GM19372 (cell line): ENCODE data around the gene SUPT20HL2.
"Not testable (repeated sequence)": the region's sequence is repeated elsewhere in the genome, so short reads cannot be mapped to it uniquely, and the experiment has no call there.

Experiments used
- ATAC-seq: cut with Tn5 transposase; IDR thresholded peaks from one replicate; pipeline ENCODE4 v1.9.1; 2021; ENCODE audit warnings: mild to moderate bottlenecking, low read depth, moderate library complexity; ENCODE audit not compliant: unreplicated experiment

Gene SUPT20HL2

GRCh38 chrX:24310916-24311315 lies 3.0 kb downstream of the SUPT20HL2 start:
- ATAC-seq: not testable (repeated sequence)

- ATAC-seq: not testable (repeated sequence)
These were observed 4.1 kb downstream of the SUPT20HL2 start for GRCh38 chrX:24309580-24310374.

GRCh38 chrX:24308803-24309202 lies 5.1 kb downstream of the SUPT20HL2 start:
- ATAC-seq: not testable (repeated sequence)

- ATAC-seq: no peak
These were observed 7.4 kb downstream of the SUPT20HL2 start for GRCh38 chrX:24306440-24306839.

- ATAC-seq: no peak
These were observed 8.0 kb downstream of the SUPT20HL2 start for GRCh38 chrX:24305905-24306304.

- no peak for ATAC-seq
These were observed 12.1 kb downstream of the SUPT20HL2 start for GRCh38 chrX:24301806-24302205.

GRCh38 chrX:24301060-24301459 lies 12.8 kb downstream of the SUPT20HL2 start:
- ATAC-seq: no peak

GRCh38 chrX:24298191-24298590 lies 15.7 kb downstream of the SUPT20HL2 start:
- ATAC-seq: no peak

GRCh38 chrX:24294619-24295018 lies 19.2 kb downstream of the SUPT20HL2 start:
- no peak for ATAC-seq

- ATAC-seq: no peak
These were observed 20.5 kb downstream of the SUPT20HL2 start for GRCh38 chrX:24293412-24293811.

GRCh38 chrX:24292353-24292752 lies 21.5 kb downstream of the SUPT20HL2 start:
- no peak for ATAC-seq

- ATAC-seq: no peak
These were observed 28.8 kb downstream of the SUPT20HL2 start for GRCh38 chrX:24285082-24285481.

- no peak for ATAC-seq
These were observed 30.6 kb downstream of the SUPT20HL2 start for GRCh38 chrX:24283127-24283794.

- no peak for ATAC-seq
These were observed 31.3 kb downstream of the SUPT20HL2 start for GRCh38 chrX:24282381-24283126.

- ATAC-seq: no peak
These were observed 36.5 kb downstream of the SUPT20HL2 start for GRCh38 chrX:24277405-24277804.

- no peak for ATAC-seq
These were observed 37.9 kb downstream of the SUPT20HL2 start for GRCh38 chrX:24276015-24276414.

GRCh38 chrX:24271262-24271661 lies 42.6 kb downstream of the SUPT20HL2 start:
- ATAC-seq: no peak

GRCh38 chrX:24268786-24269185 lies 45.1 kb downstream of the SUPT20HL2 start:
- no peak for ATAC-seq

- ATAC-seq: no peak
These were observed 46.9 kb downstream of the SUPT20HL2 start for GRCh38 chrX:24266996-24267395.

- no peak for ATAC-seq
These were observed 49.5 kb downstream of the SUPT20HL2 start for GRCh38 chrX:24264383-24264782.

- no peak for ATAC-seq
These were observed 51.6 kb downstream of the SUPT20HL2 start for GRCh38 chrX:24262309-24262708.
